Measurements from ENCODE around the gene TBC1D1. TPM values are rescaled to one million over a fixed set of nuclear protein-coding genes. Genes with fewer than 3 reads are reported as not detected.

Gene TBC1D1
- total and polyA plus RNA-seq, 2 of the 8 experiments (the other 6 are each of a cell fraction or from before 2014, with no cell fraction given), result 96.9 to 162 TPM

DNA sequence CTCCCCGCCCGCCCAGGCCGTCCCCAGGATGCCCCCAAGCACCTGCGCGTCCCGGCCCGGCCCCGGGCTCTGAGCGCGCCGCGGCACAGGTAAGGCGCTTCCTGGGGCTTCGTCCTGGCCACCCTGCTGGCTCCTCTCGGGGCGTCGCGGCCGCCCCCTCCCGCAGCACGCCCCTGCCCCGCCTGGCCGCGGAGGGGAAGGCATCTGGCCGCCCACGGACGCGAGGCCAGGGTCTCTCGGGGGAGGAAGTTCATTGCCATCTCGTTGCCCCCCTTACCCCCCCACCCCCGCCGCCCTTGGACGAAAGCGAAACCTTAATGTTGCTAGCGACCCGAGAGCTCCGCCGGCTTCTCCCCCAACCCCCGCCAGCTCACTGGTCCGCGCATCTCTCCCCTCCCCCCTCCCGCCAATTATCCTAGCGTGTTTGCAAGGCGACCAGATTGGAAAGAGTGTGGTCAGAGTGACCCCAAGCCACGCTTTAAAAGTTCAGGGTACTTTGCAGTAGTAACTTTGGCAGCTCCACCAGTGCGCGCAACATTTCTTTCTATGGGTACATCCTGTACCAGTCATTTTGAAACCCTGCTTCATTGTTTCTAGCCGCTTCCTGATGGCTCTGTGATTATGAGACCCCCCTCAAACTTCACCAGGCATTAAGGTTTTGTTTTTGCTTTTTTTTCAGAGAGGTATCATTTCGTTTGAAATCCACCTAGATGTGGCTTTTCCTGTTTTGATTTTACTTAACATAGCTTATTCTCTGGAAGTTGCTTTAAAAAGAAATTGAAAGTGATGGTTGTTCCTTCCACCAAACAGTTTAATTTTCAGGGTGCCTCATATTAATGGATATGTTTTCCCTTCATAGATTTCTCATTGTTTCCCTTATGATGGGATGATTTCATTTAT, 626 bp downstream of the TBC1D1 start:
- DNase-seq (ENCODE audit: low read depth in 1 of 2, low spot score in 2 of 2), result peak in 1 of 2 experiments; percentile 70
- Histone ChIP-seq H3K9me3 (ENCODE audit: insufficient read depth in 2 of 2, low read depth in 1 of 2, low read length in 1 of 2) (no peaks in the 10 kb centered on the region), H2BK15ac (ENCODE audit: low read length) (no peak overlapping the region), H3K23me2 (ENCODE audit: low read depth, low read length) (peaks cover 16% of the 10 kb centered on the region), H2BK12ac (ENCODE audit: low read depth, low read length) (no peak overlapping the region; the same call in 1 of the 2 replicates), H3K56ac (replicated peaks; ENCODE audit: insufficient read length, low read depth, low read length) (no peak overlapping the region), H2BK20ac (ENCODE audit: low read length) (no peak overlapping the region), H3K79me1 (ENCODE audit: low read depth, low read length) (no peaks in the 10 kb centered on the region), H2AFZ (ENCODE audit: low read length) (peak overlapping the region; percentile 94), H3K4me3 (ENCODE audit: extremely low read depth in 1 of 4, insufficient read depth in 2 of 4, low read depth in 3 of 4, low read length in 4 of 4) (peak overlapping the region; percentile 62 to 86 (median 66)), H2BK5ac (ENCODE audit: low read depth, low read length) (no peak overlapping the region), H3K79me2 (ENCODE audit: control insufficient read depth in 1 of 2, insufficient read depth in 2 of 2, low read length in 2 of 2) (no peaks in the 10 kb centered on the region), H3K27ac (ENCODE audit: low read depth, low read length) (no peak overlapping the region), H3K4me2 (ENCODE audit: insufficient read depth in 1 of 2, low read depth in 2 of 2, low read length in 2 of 2) (peak overlapping the region; percentile 95 to 98), H4K5ac (ENCODE audit: insufficient read length, low read depth, low read length) (no peak overlapping the region), H3K9ac (replicated peaks in 1 of 4; ENCODE audit: extremely low read depth in 1 of 4, low read depth in 3 of 4, low read length in 3 of 4) (peak overlapping the region in 2 of 4 experiments; percentile 10 to 57; a peak in 2 of 7 replicates), H4K20me1 (replicated peaks in 1 of 2; ENCODE audit: control insufficient read depth in 1 of 2, insufficient read depth in 2 of 2, low read length in 2 of 2) (peaks cover 0 to 3% of the 10 kb centered on the region in 2 experiments), H3K4me1 (replicated peaks in 1 of 4; ENCODE audit: control insufficient read depth in 3 of 4, insufficient read depth in 4 of 4, low read length in 3 of 4) (peaks cover 0 to 8% (median 4%) of the 10 kb centered on the region in 4 experiments; a peak in 5 of 7 replicates), H3K36me3 (ENCODE audit: control insufficient read depth in 2 of 4, insufficient read depth in 4 of 4, low read length in 3 of 4) (no peaks in the 10 kb centered on the region), H2BK120ac (replicated peaks; ENCODE audit: low read depth, low read length) (no peak overlapping the region), H3K18ac (ENCODE audit: extremely low read depth, low read length) (0 out of 2 replicates have a peak overlapping the region, but pooled peaks have one; percentile 19), H4K8ac (ENCODE audit: extremely low read depth, insufficient read depth, low read length) (no peak overlapping the region), H3K4ac (replicated peaks; ENCODE audit: insufficient read length, low read depth, low read length) (no peak overlapping the region), H3K14ac (ENCODE audit: insufficient read length) (no peak overlapping the region), H2AK5ac (ENCODE audit: low read depth, low read length) (no peak overlapping the region), H3K27me3 (replicated peaks in 1 of 4; ENCODE audit: control insufficient read depth in 3 of 4, extremely low read depth in 1 of 4, insufficient read depth in 3 of 4, low read length in 3 of 4) (peaks cover 17 to 35% (median 30%) of the 10 kb centered on the region in 4 experiments), H3K23ac (ENCODE audit: insufficient read length) (no peak overlapping the region), H4K91ac (replicated peaks; ENCODE audit: insufficient read length, low read length) (no peak overlapping the region)
- 7% methylated on average over 14 of the region's 49 CpGs; no CpG with 5 or more reads in 1 of the 2 experiments for WGBS, 2 experiments (ENCODE audit: extremely low coverage in 1 of 2, insufficient coverage in 1 of 2, insufficient read length in 1 of 2, insufficient replicate concordance in 2 of 2, low coverage in 1 of 2, low lambda C conversion rate in 2 of 2, missing lambda C conversion rate in 1 of 2)
- ChIA-PET CTCF (ENCODE audit: partially characterized antibody) (interaction anchor here (0.7 kb wide), 1 partner anchor 51 kb away, joined by 3 read pairs; no protein-coding TSS in a partner anchor), POLR2A (ENCODE audit: partially characterized antibody) (interaction anchor here (1.0 to 1.5 kb wide), 2 partner anchors 9 to 22 kb away, joined by 3 to 4 read pairs; no protein-coding TSS in a partner anchor)
- no peak for FAIRE-seq
- TF ChIP-seq TBP (IDR thresholded peaks at IDR 0.05; ENCODE audit: low read depth, low read length) (no peak), ZNF274 (IDR thresholded peaks at IDR 0.05; ENCODE audit: borderline replicate concordance, extremely low read depth, low read length) (no peak), KDM5A (IDR thresholded peaks at IDR 0.05; ENCODE audit: low read length) (no peak), SP1 (IDR thresholded peaks at IDR 0.05; ENCODE audit: low read depth, low read length) (no peak), HDAC2 (IDR thresholded peaks at IDR 0.05; ENCODE audit: borderline replicate concordance in 1 of 2, low read depth in 2 of 2, low read length in 2 of 2) (no peak), SUZ12 (IDR thresholded peaks at IDR 0.05; ENCODE audit: low read length) (no peak; the same call in 1 of the 2 replicates), SIRT6 (IDR thresholded peaks at IDR 0.05; ENCODE audit: low read length) (no peak), FOSL1 (IDR thresholded peaks at IDR 0.05; ENCODE audit: insufficient read depth, low read depth, low read length) (no peak), NRF1 (IDR thresholded peaks at IDR 0.05; ENCODE audit: low read depth, low read length) (no peak), TAF1 (IDR thresholded peaks at IDR 0.05; ENCODE audit: low read depth, low read length) (0 out of 2 replicates have a peak, but pooled peaks have one; percentile 23), KDM4A (IDR thresholded peaks at IDR 0.05; ENCODE audit: low read depth, low read length, severe bottlenecking) (peak; percentile 28)
